Bone marrow (tissue), 2 donors: ENCODE data around the gene PLA2R1.
"Not testable (repeated sequence)": the region's sequence is repeated elsewhere in the genome, so short reads cannot be mapped to it uniquely, and the experiment has no call there.

ENCODE experiments used
- DNase-seq, 2 donors: peaks; one replicate each; lab custom pipeline; 2025; lab: John Stamatoyannopoulos, UW

PLA2R1 gene

GRCh38 chr2:160063879-160064612 lies 1.6 kb upstream of the PLA2R1 start:
- no peak for DNase-seq

GRCh38 chr2:160063271-160063670 lies 856 bp upstream of the PLA2R1 start:
- DNase-seq = no peak

GRCh38 chr2:160061944-160062291 lies 497 bp downstream of the PLA2R1 start:
- no peak for DNase-seq

- DNase-seq = no peak
Observed at GRCh38 chr2:160061533-160061932, 882 bp downstream of the PLA2R1 start.

GRCh38 chr2:160060297-160060696 lies 2.1 kb downstream of the PLA2R1 start:
- DNase-seq = no peak

GRCh38 chr2:160057356-160057755 lies 5.1 kb downstream of the PLA2R1 start:
- no peak for DNase-seq

GRCh38 chr2:160055726-160056108 lies 6.7 kb downstream of the PLA2R1 start:
- no peak for DNase-seq

- no peak for DNase-seq
Observed at GRCh38 chr2:160054984-160055725, 7.3 kb downstream of the PLA2R1 start.

- DNase-seq = no peak
Observed at GRCh38 chr2:160053946-160054345, 8.5 kb downstream of the PLA2R1 start.

- no peak for DNase-seq
Observed at GRCh38 chr2:160052531-160052930, 9.9 kb downstream of the PLA2R1 start.

GRCh38 chr2:160051371-160051800 lies 11.0 kb downstream of the PLA2R1 start:
- no peak for DNase-seq

- no peak for DNase-seq
Observed at GRCh38 chr2:160050147-160050546, 12.3 kb downstream of the PLA2R1 start.

GRCh38 chr2:160045703-160046210 lies 16.7 kb downstream of the PLA2R1 start:
- no peak for DNase-seq

- no peak for DNase-seq
Observed at GRCh38 chr2:160044728-160045127, 17.7 kb downstream of the PLA2R1 start.

- no peak for DNase-seq
Observed at GRCh38 chr2:160043265-160043664, 19.1 kb downstream of the PLA2R1 start.

- DNase-seq = no peak
Observed at GRCh38 chr2:160042054-160042453, 20.4 kb downstream of the PLA2R1 start.

GRCh38 chr2:160041091-160041490 lies 21.3 kb downstream of the PLA2R1 start:
- DNase-seq = no peak

GRCh38 chr2:160039166-160039903 lies 23.1 kb downstream of the PLA2R1 start:
- no peak for DNase-seq

- DNase-seq = not testable (repeated sequence)
Observed at GRCh38 chr2:160038662-160039061, 23.8 kb downstream of the PLA2R1 start.

- DNase-seq = no peak
Observed at GRCh38 chr2:160036736-160037135, 25.7 kb downstream of the PLA2R1 start.

GRCh38 chr2:160035125-160035524 lies 27.3 kb downstream of the PLA2R1 start:
- DNase-seq = no peak

- no peak for DNase-seq
Observed at GRCh38 chr2:160034396-160034795, 28.0 kb downstream of the PLA2R1 start.
